Liver (tissue), 3 donors: ENCODE data around the gene RGS3.

Source experiments
- EGR1 ChIP-seq, 2 donors: IDR thresholded peaks; 2 replicates each; pipeline ENCODE4 v1.6.1; 2016 to 2018; ENCODE audit warnings: antibody characterized with exemption in 2 of 2, low read depth in 2 of 2
- FOXA2 ChIP-seq: IDR thresholded peaks from 2 replicates; pipeline ENCODE4 v1.6.1; 2016; ENCODE audit warnings: antibody characterized with exemption
- GABPA ChIP-seq, 2 donors: IDR thresholded peaks in 1 of 2; conservative IDR thresholded peaks in 1 of 2; 2 replicates each; pipeline ENCODE4 v1.6.1; 2016; ENCODE audit warnings: antibody characterized with exemption in 2 of 2, mild to moderate bottlenecking in 1 of 2, moderate library complexity in 1 of 2
- HNF4A ChIP-seq, 2 donors: conservative IDR thresholded peaks; 2 replicates each; pipeline ENCODE4 v1.6.1; 2016; ENCODE audit warnings: antibody characterized with exemption in 2 of 2, mild to moderate bottlenecking in 2 of 2
- HNF4G ChIP-seq: IDR thresholded peaks from 2 replicates; pipeline ENCODE4 v1.6.1; 2016; ENCODE audit warnings: antibody characterized with exemption
- JUND ChIP-seq, 2 donors: IDR thresholded peaks; 2 replicates each; pipeline ENCODE4 v1.6.1; 2016; ENCODE audit warnings: antibody characterized with exemption in 2 of 2
- RAD21 ChIP-seq, 2 donors: IDR thresholded peaks; 2 replicates each; pipeline ENCODE4 v1.6.1; 2016; ENCODE audit warnings: antibody characterized with exemption in 2 of 2, mild to moderate bottlenecking in 2 of 2
- TAF1 ChIP-seq: conservative IDR thresholded peaks from 2 replicates; pipeline ENCODE4 v1.6.1; 2016; ENCODE audit warnings: antibody characterized with exemption, mild to moderate bottlenecking
- YY1 ChIP-seq: IDR thresholded peaks from 2 replicates; pipeline ENCODE4 v1.6.1; 2016; ENCODE audit warnings: antibody characterized with exemption, mild to moderate bottlenecking
- TF ChIP-seq, protein P1 (sequence below): IDR thresholded peaks from 2 replicates; pipeline ENCODE4 v1.6.1; 2016; ENCODE audit warnings: antibody characterized with exemption, mild to moderate bottlenecking
- TF ChIP-seq, protein P2 (sequence below): fragments of 150-350 bp; IDR thresholded peaks from 2 replicates; pipeline ENCODE4 v1.5.1; 2017; ENCODE audit warnings: improper control_type of control experiment, low read depth, low read length; ENCODE audit not compliant: missing input control
- TF ChIP-seq, protein P3 (sequence below): IDR thresholded peaks from 2 replicates; pipeline ENCODE4 v1.6.1; 2016; ENCODE audit warnings: antibody characterized with exemption
- donor health status: healthy.
- donor health status: healthy.

DNA sequence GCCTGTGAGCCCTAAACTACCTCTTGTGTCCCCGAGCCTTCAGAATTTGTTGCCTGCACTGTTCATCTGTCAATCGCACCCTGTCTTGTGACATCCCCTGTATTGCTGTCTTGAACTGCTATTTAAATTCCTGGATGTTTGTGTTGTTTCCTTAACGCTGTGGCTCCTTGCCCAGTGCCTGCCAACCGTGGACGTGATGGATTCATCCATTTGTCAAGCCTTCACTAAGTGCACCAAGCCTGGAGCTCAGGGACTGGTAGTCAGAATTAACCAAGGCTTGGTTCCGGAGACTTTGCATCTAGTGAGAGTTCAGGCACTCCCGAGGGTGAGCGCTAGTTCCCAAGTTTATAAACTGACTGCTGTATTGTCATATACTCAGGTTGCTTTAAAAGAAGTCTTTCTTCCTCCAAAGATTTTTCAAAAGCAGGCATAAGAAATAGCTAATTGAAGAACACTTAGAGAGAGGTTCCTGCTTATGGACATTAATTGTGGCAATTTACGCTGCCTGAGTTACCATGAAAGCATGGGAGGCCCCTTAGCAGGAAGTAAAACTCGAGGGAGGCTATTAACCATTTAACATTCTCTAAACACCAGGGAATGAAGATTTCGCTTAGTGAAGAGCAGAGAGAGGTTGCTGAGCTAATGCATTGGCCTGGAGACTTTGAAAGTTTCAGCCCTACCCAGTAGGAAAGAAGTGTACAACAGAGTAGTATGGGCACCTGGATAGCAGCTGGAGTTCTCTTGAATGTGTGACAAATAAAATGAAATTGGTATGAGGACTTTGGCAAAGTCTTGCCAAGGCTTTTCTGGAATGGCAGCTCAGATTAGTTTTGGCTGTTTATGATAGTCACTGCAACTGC lies 29.0 kb downstream of the RGS3 start:
- TF ChIP-seq, protein P1, sequence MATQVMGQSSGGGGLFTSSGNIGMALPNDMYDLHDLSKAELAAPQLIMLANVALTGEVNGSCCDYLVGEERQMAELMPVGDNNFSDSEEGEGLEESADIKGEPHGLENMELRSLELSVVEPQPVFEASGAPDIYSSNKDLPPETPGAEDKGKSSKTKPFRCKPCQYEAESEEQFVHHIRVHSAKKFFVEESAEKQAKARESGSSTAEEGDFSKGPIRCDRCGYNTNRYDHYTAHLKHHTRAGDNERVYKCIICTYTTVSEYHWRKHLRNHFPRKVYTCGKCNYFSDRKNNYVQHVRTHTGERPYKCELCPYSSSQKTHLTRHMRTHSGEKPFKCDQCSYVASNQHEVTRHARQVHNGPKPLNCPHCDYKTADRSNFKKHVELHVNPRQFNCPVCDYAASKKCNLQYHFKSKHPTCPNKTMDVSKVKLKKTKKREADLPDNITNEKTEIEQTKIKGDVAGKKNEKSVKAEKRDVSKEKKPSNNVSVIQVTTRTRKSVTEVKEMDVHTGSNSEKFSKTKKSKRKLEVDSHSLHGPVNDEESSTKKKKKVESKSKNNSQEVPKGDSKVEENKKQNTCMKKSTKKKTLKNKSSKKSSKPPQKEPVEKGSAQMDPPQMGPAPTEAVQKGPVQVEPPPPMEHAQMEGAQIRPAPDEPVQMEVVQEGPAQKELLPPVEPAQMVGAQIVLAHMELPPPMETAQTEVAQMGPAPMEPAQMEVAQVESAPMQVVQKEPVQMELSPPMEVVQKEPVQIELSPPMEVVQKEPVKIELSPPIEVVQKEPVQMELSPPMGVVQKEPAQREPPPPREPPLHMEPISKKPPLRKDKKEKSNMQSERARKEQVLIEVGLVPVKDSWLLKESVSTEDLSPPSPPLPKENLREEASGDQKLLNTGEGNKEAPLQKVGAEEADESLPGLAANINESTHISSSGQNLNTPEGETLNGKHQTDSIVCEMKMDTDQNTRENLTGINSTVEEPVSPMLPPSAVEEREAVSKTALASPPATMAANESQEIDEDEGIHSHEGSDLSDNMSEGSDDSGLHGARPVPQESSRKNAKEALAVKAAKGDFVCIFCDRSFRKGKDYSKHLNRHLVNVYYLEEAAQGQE = no peak
- TF ChIP-seq, protein P2, sequence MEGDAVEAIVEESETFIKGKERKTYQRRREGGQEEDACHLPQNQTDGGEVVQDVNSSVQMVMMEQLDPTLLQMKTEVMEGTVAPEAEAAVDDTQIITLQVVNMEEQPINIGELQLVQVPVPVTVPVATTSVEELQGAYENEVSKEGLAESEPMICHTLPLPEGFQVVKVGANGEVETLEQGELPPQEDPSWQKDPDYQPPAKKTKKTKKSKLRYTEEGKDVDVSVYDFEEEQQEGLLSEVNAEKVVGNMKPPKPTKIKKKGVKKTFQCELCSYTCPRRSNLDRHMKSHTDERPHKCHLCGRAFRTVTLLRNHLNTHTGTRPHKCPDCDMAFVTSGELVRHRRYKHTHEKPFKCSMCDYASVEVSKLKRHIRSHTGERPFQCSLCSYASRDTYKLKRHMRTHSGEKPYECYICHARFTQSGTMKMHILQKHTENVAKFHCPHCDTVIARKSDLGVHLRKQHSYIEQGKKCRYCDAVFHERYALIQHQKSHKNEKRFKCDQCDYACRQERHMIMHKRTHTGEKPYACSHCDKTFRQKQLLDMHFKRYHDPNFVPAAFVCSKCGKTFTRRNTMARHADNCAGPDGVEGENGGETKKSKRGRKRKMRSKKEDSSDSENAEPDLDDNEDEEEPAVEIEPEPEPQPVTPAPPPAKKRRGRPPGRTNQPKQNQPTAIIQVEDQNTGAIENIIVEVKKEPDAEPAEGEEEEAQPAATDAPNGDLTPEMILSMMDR = no peak
- no peak for TF ChIP-seq TAF1
- no peak for TF ChIP-seq HNF4A (conservative IDR thresholded peaks at IDR 0.05)
- TF ChIP-seq FOXA2 = no peak
- TF ChIP-seq EGR1 (IDR thresholded peaks at IDR 0.05; ENCODE audit: low read depth in 2 of 2) = no peak
- no peak for TF ChIP-seq JUND (IDR thresholded peaks at IDR 0.05)
- TF ChIP-seq GABPA (IDR thresholded peaks at IDR 0.05 in 1 of 2, conservative IDR thresholded peaks at IDR 0.05 in 1 of 2) = no peak
- no peak for TF ChIP-seq YY1
- no peak for TF ChIP-seq RAD21 (IDR thresholded peaks at IDR 0.05)
- TF ChIP-seq, protein P3, sequence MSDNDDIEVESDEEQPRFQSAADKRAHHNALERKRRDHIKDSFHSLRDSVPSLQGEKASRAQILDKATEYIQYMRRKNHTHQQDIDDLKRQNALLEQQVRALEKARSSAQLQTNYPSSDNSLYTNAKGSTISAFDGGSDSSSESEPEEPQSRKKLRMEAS = no peak
- TF ChIP-seq HNF4G = no peak
